GM12878 (cell line): ENCODE results near the gene FADS3. TPM values are rescaled to one million over a fixed set of nuclear protein-coding genes. Genes with fewer than 3 reads are reported as not detected.

Source experiments
- ATAC-seq: fragments of 200-7000 bp; cut with Tn5 transposase; 3 replicates; pipeline ENCODE4 v1.9.1; 2020; ENCODE audit warnings: mild to moderate bottlenecking, moderate library complexity
- BruUV-seq: library from RNA; stranded (reverse); fragments of 400-500 nt; replicated peaks from 2 replicates; lab custom pipeline; 2021; lab: Mats Ljungman, UMichigan
- CTCF ChIA-PET: fragments of 300-600 bp; sonication (Branson Sonifier 250); formaldehyde crosslinking; extraction: SDS; loops from one replicate; lab custom pipeline; 2021; ENCODE audit warnings: inconsistent platforms; lab: Yijun Ruan, JAX
- POLR2A ChIA-PET: fragments of 350-600 bp; formaldehyde crosslinking; extraction: SDS; loops from one replicate; lab custom pipeline; 2021; ENCODE audit warnings: inconsistent platforms; lab: Charles Lee
- RAD21 ChIA-PET: fragments of 300-600 bp; sonication (Branson Sonifier 250); formaldehyde crosslinking; loops from one replicate; lab custom pipeline; 2023; ENCODE audit warnings: antibody characterized with exemption; ENCODE audit not compliant: unreplicated experiment; lab: Charles Lee
- SMC1A ChIA-PET: fragments of 300-600 bp; sonication (Branson Sonifier 250); formaldehyde crosslinking; loops from one replicate; lab custom pipeline; 2023; ENCODE audit not compliant: unreplicated experiment, uncharacterized antibody; lab: Charles Lee
- DNase-seq: peaks from one replicate; pipeline ENCODE4 v3.0.0-alpha.2; 2011; ENCODE audit warnings: low read depth, low spot score
- FAIRE-seq: peaks from 3 replicates; lab custom pipeline; 2011; peaks lifted over from hg19 to GRCh38; lab: Jason Lieb, UNC
- H2AFZ ChIP-seq: 2 replicates; pipeline ENCODE4 v1.6.0; 2011; ENCODE audit warnings: low read depth, low read length, control low read depth; ENCODE audit not compliant: control insufficient read depth
- H3K27ac ChIP-seq: 2 replicates; pipeline ENCODE4 v1.5.1; 2011; ENCODE audit warnings: control low read depth; ENCODE audit not compliant: control insufficient read depth, insufficient read depth
- H3K27me3 ChIP-seq, 2 experiments: replicated peaks in 1 of 2; 2 replicates each; pipeline versions ENCODE4 v1.6.0 to v1.6.1; 2011; ENCODE audit warnings: low read length in 1 of 2; ENCODE audit not compliant: control insufficient read depth in 2 of 2, insufficient read depth in 2 of 2
- H3K36me3 ChIP-seq, 2 experiments: 2 replicates each; pipeline ENCODE4 v1.5.1; 2011; ENCODE audit warnings: low read length in 1 of 2; ENCODE audit not compliant: control insufficient read depth in 2 of 2, insufficient read depth in 2 of 2
- H3K4me1 ChIP-seq: 2 replicates; pipeline ENCODE4 v1.6.1; 2011; ENCODE audit warnings: mild to moderate bottlenecking, low read length, moderate library complexity, mixed read lengths; ENCODE audit not compliant: control insufficient read depth, insufficient read depth
- H3K4me2 ChIP-seq: 2 replicates; pipeline ENCODE4 v1.6.0; 2011; ENCODE audit warnings: control low read depth; ENCODE audit not compliant: control insufficient read depth, insufficient read depth
- H3K4me3 ChIP-seq: fragments of 200-600 bp; sonication (generic); 2 replicates; pipeline ENCODE4 v1.5.1; 2016
- H3K79me2 ChIP-seq: 2 replicates; pipeline ENCODE4 v1.6.0; 2011; ENCODE audit warnings: low read length; ENCODE audit not compliant: control insufficient read depth, insufficient read depth
- H3K9ac ChIP-seq: 2 replicates; pipeline ENCODE4 v1.8.0; 2011; ENCODE audit warnings: low read length, control low read depth, mixed read lengths; ENCODE audit not compliant: control insufficient read depth, insufficient read depth
- H3K9me3 ChIP-seq: replicated peaks from 3 replicates; pipeline ENCODE4 v1.5.1; 2011; ENCODE audit warnings: mild to moderate bottlenecking, low read length; ENCODE audit not compliant: control insufficient read depth, insufficient read depth
- H4K20me1 ChIP-seq: 2 replicates; pipeline ENCODE4 v1.6.0; 2011; ENCODE audit not compliant: control insufficient read depth, insufficient read depth
- IKZF2 ChIP-seq, 2 experiments: fragments of 450-650 bp; IDR thresholded peaks; 2 replicates each; pipeline ENCODE4 v1.6.1; 2017; ENCODE audit warnings: mild to moderate bottlenecking in 2 of 2, moderate library complexity in 2 of 2
- NFYB ChIP-seq: IDR thresholded peaks from 2 replicates; pipeline ENCODE4 v1.6.1; 2011; ENCODE audit warnings: low read depth, mild to moderate bottlenecking, low read length, improper control_type of control experiment, moderate library complexity; ENCODE audit not compliant: insufficient read depth
- PAX8 ChIP-seq: fragments of 450-650 bp; IDR thresholded peaks from 2 replicates; pipeline ENCODE4 v1.6.1; 2017; ENCODE audit warnings: mild to moderate bottlenecking, moderate library complexity
- TCF7 ChIP-seq: IDR thresholded peaks from 2 replicates; pipeline ENCODE4 v1.6.1; 2014; ENCODE audit warnings: antibody characterized with exemption, borderline replicate concordance
- WGBS: methylation state at CpG from one replicate; pipeline ENCODE4 v1.1.6; 2016; ENCODE audit warnings: low lambda C conversion rate; ENCODE audit not compliant: insufficient replicate concordance, insufficient coverage; ENCODE audit errors: missing lambda C conversion rate; 5-methylcytosine and 5-hydroxymethylcytosine counted together
- in situ Hi-C: fragments of 300-500 bp; cut with MboI; formaldehyde crosslinking; loops from 9 replicates; pipeline ENCODE4 v1.14.3; 2018; ENCODE audit warnings: mixed read lengths
- intact Hi-C: fragments of 100-400 bp; cut with micrococcal nuclease; formaldehyde crosslinking; loops from one replicate; pipeline ENCODE4 v1.14.2; 2022; ENCODE audit not compliant: unreplicated experiment
- polyA plus RNA-seq, 11 experiments: library from polyadenylated mRNA; depleted of rRNA in 4 of 11; unstranded in 6 of 11; stranded (reverse) in 5 of 11; fragments of >200 nt; fragmentation: Nextera tagmentation in 4 of 11; fragmentation: Illumina TruSeq in 1 of 11; extraction: Ambion mirVana in 4 of 11; extraction: Trizol in 1 of 11; gene quantifications; 1 replicate in 1 of 11; 2 replicates in 10 of 11; pipeline versions ENCODE4 v1.2.1 to v1.2.3, GENCODE V29; 2011 to 2016; ENCODE audit warnings: inconsistent platforms in 2 of 11, missing spikeins in 2 of 11, low read depth in 1 of 11
- total RNA-seq, 4 experiments: library from RNA; depleted of rRNA in 3 of 4; stranded (reverse); fragments of >200 nt in 3 of 4; fragmentation: Illumina TruSeq in 1 of 4; extraction: Trizol in 1 of 4; gene quantifications; 2 replicates each; pipeline versions ENCODE4 v1.2.1 to v1.2.3, GENCODE V29; 2013 to 2021
- TF ChIP-seq, protein P1 (sequence below): fragments of 450-650 bp; formaldehyde crosslinking; IDR thresholded peaks from 2 replicates; pipeline ENCODE4 v1.4.0; 2022; ENCODE audit warnings: mild to moderate bottlenecking, moderate library complexity
- TF ChIP-seq, protein P2 (sequence below): IDR thresholded peaks from 2 replicates; pipeline ENCODE4 v1.6.1; 2011; ENCODE audit warnings: mild to moderate bottlenecking, low read depth, low read length, moderate library complexity; ENCODE audit not compliant: insufficient replicate concordance

FADS3 gene
- total and polyA plus RNA-seq, 10 of the 15 experiments (the other 5 are each of a cell fraction or from before 2014, with no cell fraction given) = 0.23 to 8.1 (median 4.2) TPM

- TF ChIP-seq TCF7 = no peak
- TF ChIP-seq IKZF2 (IDR thresholded peaks at IDR 0.05) = no peak
These were observed 32.7 kb upstream of the FADS3 start (continued) for GRCh38 chr11:61924064-61924455.

- Histone ChIP-seq H3K9me3 (no peaks in the 10 kb centered on the region), H3K36me3 (no peaks in the 10 kb centered on the region), H3K9ac (no peak overlapping the region), H2AFZ (no peak overlapping the region), H3K4me1 (no peaks in the 10 kb centered on the region), H3K4me3 (no peak overlapping the region), H3K27me3 (peaks cover 2% of the 10 kb centered on the region in 2 experiments; a peak in 3 of 4 replicates), H4K20me1 (no peaks in the 10 kb centered on the region; the same call in 1 of the 2 replicates), H3K4me2 (no peak overlapping the region), H3K79me2 (no peaks in the 10 kb centered on the region), H3K27ac (no peak overlapping the region)
- FAIRE-seq (no peak), DNase-seq (no peak), ATAC-seq (no peak)
- POLR2A ChIA-PET = no interaction called here
- in situ Hi-C loops = no loop called here
- SMC1A ChIA-PET = no interaction called here
- 35% methylated on average over 18 of the region's 18 CpGs for WGBS
- intact Hi-C loops = no loop called here
- BruUV-seq = no TSS peak
- RAD21 ChIA-PET = no interaction called here
- TF ChIP-seq PAX8 = no peak
- no peak for TF ChIP-seq NFYB
- TF ChIP-seq, protein P1, sequence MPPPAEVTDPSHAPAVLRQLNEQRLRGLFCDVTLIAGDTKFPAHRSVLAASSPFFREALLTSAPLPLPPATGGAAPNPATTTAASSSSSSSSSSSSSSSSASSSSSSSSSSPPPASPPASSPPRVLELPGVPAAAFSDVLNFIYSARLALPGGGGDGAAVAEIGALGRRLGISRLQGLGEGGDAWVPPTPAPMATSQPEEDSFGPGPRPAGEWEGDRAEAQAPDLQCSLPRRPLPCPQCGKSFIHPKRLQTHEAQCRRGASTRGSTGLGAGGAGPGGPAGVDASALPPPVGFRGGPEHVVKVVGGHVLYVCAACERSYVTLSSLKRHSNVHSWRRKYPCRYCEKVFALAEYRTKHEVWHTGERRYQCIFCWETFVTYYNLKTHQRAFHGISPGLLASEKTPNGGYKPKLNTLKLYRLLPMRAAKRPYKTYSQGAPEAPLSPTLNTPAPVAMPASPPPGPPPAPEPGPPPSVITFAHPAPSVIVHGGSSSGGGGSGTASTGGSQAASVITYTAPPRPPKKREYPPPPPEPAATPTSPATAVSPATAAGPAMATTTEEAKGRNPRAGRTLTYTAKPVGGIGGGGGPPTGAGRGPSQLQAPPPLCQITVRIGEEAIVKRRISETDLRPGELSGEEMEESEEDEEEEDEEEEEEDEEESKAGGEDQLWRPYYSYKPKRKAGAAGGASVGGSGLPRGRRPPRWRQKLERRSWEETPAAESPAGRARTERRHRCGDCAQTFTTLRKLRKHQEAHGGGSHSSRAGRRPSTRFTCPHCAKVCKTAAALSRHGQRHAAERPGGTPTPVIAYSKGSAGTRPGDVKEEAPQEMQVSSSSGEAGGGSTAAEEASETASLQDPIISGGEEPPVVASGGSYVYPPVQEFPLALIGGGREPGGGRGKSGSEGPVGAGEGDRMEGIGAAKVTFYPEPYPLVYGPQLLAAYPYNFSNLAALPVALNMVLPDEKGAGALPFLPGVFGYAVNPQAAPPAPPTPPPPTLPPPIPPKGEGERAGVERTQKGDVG (CRISPR knock-in tag) = no peak
- TF ChIP-seq, protein P2, sequence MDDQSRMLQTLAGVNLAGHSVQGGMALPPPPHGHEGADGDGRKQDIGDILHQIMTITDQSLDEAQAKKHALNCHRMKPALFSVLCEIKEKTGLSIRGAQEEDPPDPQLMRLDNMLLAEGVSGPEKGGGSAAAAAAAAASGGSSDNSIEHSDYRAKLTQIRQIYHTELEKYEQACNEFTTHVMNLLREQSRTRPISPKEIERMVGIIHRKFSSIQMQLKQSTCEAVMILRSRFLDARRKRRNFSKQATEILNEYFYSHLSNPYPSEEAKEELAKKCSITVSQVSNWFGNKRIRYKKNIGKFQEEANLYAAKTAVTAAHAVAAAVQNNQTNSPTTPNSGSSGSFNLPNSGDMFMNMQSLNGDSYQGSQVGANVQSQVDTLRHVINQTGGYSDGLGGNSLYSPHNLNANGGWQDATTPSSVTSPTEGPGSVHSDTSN = no peak
- CTCF ChIA-PET = interaction anchor here (1.5 to 2.0 kb wide), 2 partner anchors 159 to 176 kb away, joined by 3 to 6 read pairs; no protein-coding TSS in a partner anchor
These were observed 32.1 kb upstream of the FADS3 start for GRCh38 chr11:61923166-61924063.
